IMR-90 (cell line): Measurements from ENCODE around the gene PSPH. TPM values are rescaled to one million over a fixed set of nuclear protein-coding genes. Genes with fewer than 3 reads are reported as not detected.

Source experiments
- ATAC-seq: fragments of 200-7000 bp; cut with Tn5 transposase; 2 replicates; pipeline ENCODE4 v1.9.1; 2020; ENCODE audit warnings: low read depth, mild to moderate bottlenecking, moderate library complexity
- BruUV-seq: library from RNA; stranded (reverse); fragments of 400-500 nt; replicated peaks from 2 replicates; lab custom pipeline; 2021; lab: Mats Ljungman, UMichigan
- CTCF ChIA-PET: fragments of 300-600 bp; formaldehyde crosslinking; extraction: SDS; loops from one replicate; lab custom pipeline; 2021; ENCODE audit warnings: antibody characterized with exemption; lab: Yijun Ruan, JAX
- POLR2A ChIA-PET: fragments of 300-600 bp; sonication (Branson Sonifier 250); formaldehyde crosslinking; loops from one replicate; lab custom pipeline; 2022; ENCODE audit warnings: antibody characterized with exemption; ENCODE audit not compliant: unreplicated experiment; lab: Charles Lee
- DNase-seq: peaks from one replicate; pipeline ENCODE4 v3.0.0; 2013
- H2AFZ ChIP-seq: replicated peaks from 2 replicates; pipeline ENCODE3; 2013; ENCODE audit warnings: low read length, mild to moderate bottlenecking; ENCODE audit not compliant: poor library complexity
- H2AK5ac ChIP-seq: 2 replicates; pipeline ENCODE4 v1.6.1; 2013; ENCODE audit warnings: low read depth, low read length, inconsistent platforms
- H2AK9ac ChIP-seq: replicated peaks from 2 replicates; pipeline ENCODE3; 2013; ENCODE audit warnings: mild to moderate bottlenecking, low read depth, low read length, moderate library complexity; ENCODE audit not compliant: poor library complexity
- H2BK120ac ChIP-seq: 2 replicates; pipeline ENCODE4 v1.6.1; 2013; ENCODE audit warnings: low read depth, low read length, inconsistent platforms
- H2BK15ac ChIP-seq: 3 replicates; pipeline ENCODE4 v1.6.1; 2013; ENCODE audit warnings: low read depth, low read length, inconsistent platforms
- H2BK20ac ChIP-seq: 2 replicates; pipeline ENCODE4 v1.6.1; 2013; ENCODE audit warnings: low read depth, mild to moderate bottlenecking, inconsistent platforms, low read length, moderate library complexity
- H2BK5ac ChIP-seq: 2 replicates; pipeline ENCODE4 v1.6.1; 2013; ENCODE audit warnings: mild to moderate bottlenecking, low read depth, low read length, inconsistent platforms; ENCODE audit not compliant: poor library complexity, severe bottlenecking
- H3K14ac ChIP-seq: replicated peaks from 2 replicates; pipeline ENCODE4 v1.6.1; 2013; ENCODE audit warnings: low read depth, low read length, inconsistent platforms
- H3K18ac ChIP-seq: 2 replicates; pipeline ENCODE4 v1.6.1; 2013; ENCODE audit warnings: low read depth, low read length, control low read depth
- H3K23ac ChIP-seq: 2 replicates; pipeline ENCODE4 v1.6.1; 2013; ENCODE audit warnings: low read depth, low read length, inconsistent platforms
- H3K27ac ChIP-seq: 2 replicates; pipeline ENCODE4 v1.5.1; 2013; ENCODE audit warnings: mild to moderate bottlenecking, control low read depth, low read length; ENCODE audit not compliant: insufficient read depth
- H3K27me3 ChIP-seq: 2 replicates; pipeline ENCODE4 v1.6.1; 2013; ENCODE audit warnings: low read length; ENCODE audit not compliant: control insufficient read depth, insufficient read depth
- H3K36me3 ChIP-seq: 2 replicates; pipeline ENCODE4 v1.6.1; 2013; ENCODE audit warnings: low read length, mixed read lengths; ENCODE audit not compliant: control insufficient read depth, insufficient read depth
- H3K4ac ChIP-seq: 2 replicates; pipeline ENCODE4 v1.6.1; 2013; ENCODE audit warnings: low read depth, low read length, inconsistent platforms
- H3K4me1 ChIP-seq: 2 replicates; pipeline ENCODE4 v1.6.1; 2013; ENCODE audit warnings: low read length, mixed read lengths; ENCODE audit not compliant: control insufficient read depth, insufficient read depth
- H3K4me2 ChIP-seq: 2 replicates; pipeline ENCODE4 v1.6.1; 2013; ENCODE audit warnings: low read depth, mild to moderate bottlenecking, control low read depth, low read length, moderate library complexity
- H3K4me3 ChIP-seq: 2 replicates; pipeline ENCODE4 v1.5.1; 2013; ENCODE audit warnings: low read depth, mild to moderate bottlenecking, control low read depth, low read length, moderate library complexity; ENCODE audit not compliant: insufficient read depth
- H3K56ac ChIP-seq: 2 replicates; pipeline ENCODE4 v1.6.1; 2013; ENCODE audit warnings: low read length, inconsistent platforms; ENCODE audit not compliant: insufficient read depth; ENCODE audit errors: extremely low read depth
- H3K79me1 ChIP-seq, 2 experiments: 2 replicates each; pipeline ENCODE4 v1.6.1; 2013; ENCODE audit warnings: low read length in 2 of 2, inconsistent platforms in 1 of 2, low read depth in 1 of 2
- H3K9ac ChIP-seq: 2 replicates; pipeline ENCODE4 v1.6.1; 2013; ENCODE audit warnings: low read depth, low read length, control low read depth
- H3K9me1 ChIP-seq: 2 replicates; pipeline ENCODE4 v1.6.1; 2013; ENCODE audit warnings: low read length, inconsistent platforms; ENCODE audit not compliant: insufficient read depth
- H3K9me3 ChIP-seq: 2 replicates; pipeline ENCODE4 v1.6.1; 2013; ENCODE audit warnings: low read length; ENCODE audit not compliant: control insufficient read depth, insufficient read depth
- H4K20me1 ChIP-seq: 2 replicates; pipeline ENCODE4 v1.6.1; 2013; ENCODE audit warnings: low read length, inconsistent platforms; ENCODE audit not compliant: insufficient read depth
- H4K5ac ChIP-seq: 2 replicates; pipeline ENCODE4 v1.6.1; 2013; ENCODE audit warnings: mild to moderate bottlenecking, low read depth, low read length, control low read depth
- H4K8ac ChIP-seq, 2 experiments: 2 replicates each; pipeline ENCODE4 v1.6.1; 2013; ENCODE audit warnings: low read depth in 2 of 2, low read length in 2 of 2, control low read depth in 1 of 2, inconsistent platforms in 1 of 2
- H4K91ac ChIP-seq: 2 replicates; pipeline ENCODE4 v1.6.1; 2013; ENCODE audit warnings: low read depth, low read length, inconsistent platforms; ENCODE audit not compliant: insufficient read depth
- BHLHE40 ChIP-seq: fragments of 150-350 bp; IDR thresholded peaks from 2 replicates; pipeline ENCODE4 v1.6.1; 2016; ENCODE audit warnings: mild to moderate bottlenecking, low read depth, low read length
- CEBPB ChIP-seq: IDR thresholded peaks from 2 replicates; pipeline ENCODE4 v1.6.1; 2012; ENCODE audit warnings: low read depth, low read length, improper control_type of control experiment
- CHD1 ChIP-seq: IDR thresholded peaks from 2 replicates; pipeline ENCODE4 v1.6.1; 2012; ENCODE audit warnings: low read depth, low read length, improper control_type of control experiment
- ELK1 ChIP-seq: fragments of 150-350 bp; IDR thresholded peaks from 2 replicates; pipeline ENCODE4 v1.6.1; 2016; ENCODE audit warnings: low read depth, mild to moderate bottlenecking, low read length, moderate library complexity, borderline replicate concordance
- FOS ChIP-seq: fragments of 150-350 bp; IDR thresholded peaks from 2 replicates; pipeline ENCODE4 v1.6.1; 2016; ENCODE audit warnings: low read depth, low read length
- MAFK ChIP-seq: IDR thresholded peaks from 2 replicates; pipeline ENCODE4 v1.6.1; 2012; ENCODE audit warnings: low read depth, low read length, improper control_type of control experiment
- MAZ ChIP-seq: IDR thresholded peaks from 2 replicates; pipeline ENCODE4 v1.6.1; 2012; ENCODE audit warnings: low read depth, mild to moderate bottlenecking, low read length, improper control_type of control experiment, moderate library complexity, borderline replicate concordance
- MXI1 ChIP-seq: IDR thresholded peaks from 2 replicates; pipeline ENCODE4 v1.6.1; 2012; ENCODE audit warnings: low read depth, mild to moderate bottlenecking, low read length, moderate library complexity, borderline replicate concordance
- NFE2L2 ChIP-seq: fragments of 150-350 bp; IDR thresholded peaks from 2 replicates; pipeline ENCODE4 v1.6.1; 2016; ENCODE audit warnings: low read depth, mild to moderate bottlenecking, low read length
- POLR2A ChIP-seq: IDR thresholded peaks from 2 replicates; pipeline ENCODE4 v1.6.1; 2012; ENCODE audit warnings: mild to moderate bottlenecking, low read depth, low read length
- RAD21 ChIP-seq: IDR thresholded peaks from 2 replicates; pipeline ENCODE4 v1.6.1; 2012; ENCODE audit warnings: low read length, improper control_type of control experiment
- RCOR1 ChIP-seq: IDR thresholded peaks from 2 replicates; pipeline ENCODE4 v1.6.1; 2012; ENCODE audit warnings: mild to moderate bottlenecking, low read length, improper control_type of control experiment; ENCODE audit not compliant: insufficient replicate concordance
- RFX5 ChIP-seq: IDR thresholded peaks from 2 replicates; pipeline ENCODE4 v1.8.0; 2012; ENCODE audit warnings: low read depth, mild to moderate bottlenecking, low read length, moderate library complexity
- SMC3 ChIP-seq: fragments of 150-350 bp; IDR thresholded peaks from 2 replicates; pipeline ENCODE4 v1.6.1; 2016; ENCODE audit warnings: low read depth, mild to moderate bottlenecking, antibody characterized with exemption, low read length, moderate library complexity
- WGBS, 2 experiments: methylation state at CpG; one replicate each; pipeline versions ENCODE4 v1.1.5 to v1.1.7; 2013; ENCODE audit warnings: missing lambda C conversion rate in 2 of 2; ENCODE audit not compliant: insufficient read length in 1 of 2; ENCODE audit errors: extremely low coverage in 2 of 2; 5-methylcytosine and 5-hydroxymethylcytosine counted together
- dilution Hi-C: fragments of 300-500 bp; cut with HindIII; formaldehyde crosslinking; loops from one replicate; pipeline ENCODE4 v1.14.3; 2018; ENCODE audit warnings: low sequenced_read_pairs; ENCODE audit not compliant: unreplicated experiment
- in situ Hi-C: fragments of 300-500 bp; cut with MboI; formaldehyde crosslinking; loops from 3 replicates; pipeline ENCODE4 v1.14.3; 2019; ENCODE audit warnings: low sequenced_read_pairs, inconsistent platforms, mixed read lengths
- intact Hi-C: fragments of 100-400 bp; cut with micrococcal nuclease; formaldehyde crosslinking; loops from 2 replicates; pipeline ENCODE4 v1.10.0; 2022
- polyA plus RNA-seq, 3 experiments: library from polyadenylated mRNA; depleted of rRNA; stranded (reverse); fragments of >200 nt; gene quantifications; 2 replicates each; pipeline ENCODE4 v1.2.3, GENCODE V29; 2012; ENCODE audit warnings: low replicate concordance in 1 of 3
- total RNA-seq: library from RNA; depleted of rRNA; stranded (reverse); fragments of >200 nt; gene quantifications from 2 replicates; pipeline ENCODE4 v1.2.3, GENCODE V29; 2012
- TF ChIP-seq, protein P1 (sequence below): conservative IDR thresholded peaks from 2 replicates; pipeline ENCODE4 v1.5.1; 2012; ENCODE audit warnings: mild to moderate bottlenecking, low read depth, low read length, improper control_type of control experiment
- TF ChIP-seq, protein P2 (sequence below): fragments of 150-350 bp; IDR thresholded peaks from 2 replicates; pipeline ENCODE4 v1.6.1; 2017; ENCODE audit warnings: mild to moderate bottlenecking, antibody characterized with exemption, low read length, low read depth

Gene PSPH
- total and polyA plus RNA-seq, 2 of the 4 experiments (the other 2 are of a cell fraction): 31.8 to 48.4 TPM

DNA sequence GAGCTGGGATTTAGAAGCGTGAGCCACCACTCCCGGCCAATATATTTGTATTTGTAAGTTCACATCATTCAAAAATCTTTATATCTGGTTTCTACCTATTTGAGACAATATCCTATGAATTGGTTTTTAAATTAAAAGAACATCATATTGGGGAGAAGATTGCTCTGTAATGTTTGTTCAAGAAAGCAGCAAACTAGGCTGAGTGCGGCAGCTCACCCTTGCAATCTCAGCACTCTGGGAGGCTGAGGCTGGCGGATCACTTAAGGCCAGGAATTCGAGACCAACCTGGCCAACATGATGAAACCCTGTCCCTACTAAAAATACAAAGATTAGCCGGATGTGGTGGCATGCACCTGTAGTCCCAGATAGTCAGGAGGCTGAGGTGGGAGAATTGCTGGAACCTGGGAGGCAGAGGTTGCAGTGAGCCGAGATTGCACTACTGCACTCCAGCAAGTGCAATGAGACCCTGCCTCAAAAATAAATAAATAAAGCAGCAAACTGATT lies 77.4 kb downstream of the PSPH start:
- ATAC-seq (no peak), DNase-seq (no peak)
- no peak overlapping the region for H2AFZ ChIP-seq
- peaks cover 10% of the 10 kb centered on the region for H3K36me3 ChIP-seq
- ChIA-PET POLR2A (no interaction called here), CTCF (no interaction called here)
- TF ChIP-seq ELK1 (no peak), POLR2A (no peak), RFX5 (no peak), NFE2L2 (no peak), RAD21 (no peak), BHLHE40 (no peak), FOS (no peak), CHD1 (no peak), MAZ (no peak), MAFK (no peak), RCOR1 (no peak), SMC3 (no peak), MXI1 (no peak), CEBPB (no peak)
- TF ChIP-seq, protein P1, sequence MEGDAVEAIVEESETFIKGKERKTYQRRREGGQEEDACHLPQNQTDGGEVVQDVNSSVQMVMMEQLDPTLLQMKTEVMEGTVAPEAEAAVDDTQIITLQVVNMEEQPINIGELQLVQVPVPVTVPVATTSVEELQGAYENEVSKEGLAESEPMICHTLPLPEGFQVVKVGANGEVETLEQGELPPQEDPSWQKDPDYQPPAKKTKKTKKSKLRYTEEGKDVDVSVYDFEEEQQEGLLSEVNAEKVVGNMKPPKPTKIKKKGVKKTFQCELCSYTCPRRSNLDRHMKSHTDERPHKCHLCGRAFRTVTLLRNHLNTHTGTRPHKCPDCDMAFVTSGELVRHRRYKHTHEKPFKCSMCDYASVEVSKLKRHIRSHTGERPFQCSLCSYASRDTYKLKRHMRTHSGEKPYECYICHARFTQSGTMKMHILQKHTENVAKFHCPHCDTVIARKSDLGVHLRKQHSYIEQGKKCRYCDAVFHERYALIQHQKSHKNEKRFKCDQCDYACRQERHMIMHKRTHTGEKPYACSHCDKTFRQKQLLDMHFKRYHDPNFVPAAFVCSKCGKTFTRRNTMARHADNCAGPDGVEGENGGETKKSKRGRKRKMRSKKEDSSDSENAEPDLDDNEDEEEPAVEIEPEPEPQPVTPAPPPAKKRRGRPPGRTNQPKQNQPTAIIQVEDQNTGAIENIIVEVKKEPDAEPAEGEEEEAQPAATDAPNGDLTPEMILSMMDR: no peak
- TF ChIP-seq, protein P2, sequence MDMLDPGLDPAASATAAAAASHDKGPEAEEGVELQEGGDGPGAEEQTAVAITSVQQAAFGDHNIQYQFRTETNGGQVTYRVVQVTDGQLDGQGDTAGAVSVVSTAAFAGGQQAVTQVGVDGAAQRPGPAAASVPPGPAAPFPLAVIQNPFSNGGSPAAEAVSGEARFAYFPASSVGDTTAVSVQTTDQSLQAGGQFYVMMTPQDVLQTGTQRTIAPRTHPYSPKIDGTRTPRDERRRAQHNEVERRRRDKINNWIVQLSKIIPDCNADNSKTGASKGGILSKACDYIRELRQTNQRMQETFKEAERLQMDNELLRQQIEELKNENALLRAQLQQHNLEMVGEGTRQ: no peak
- H2BK15ac ChIP-seq: no peak overlapping the region
- no peak overlapping the region for H2BK20ac ChIP-seq
- no TSS peak for BruUV-seq
- no peak overlapping the region for H3K4me2 ChIP-seq
- no peak overlapping the region for H3K27ac ChIP-seq
- no CpG with 5 or more reads among the region's 7 CpGs for WGBS, 2 experiments
- H3K79me1 ChIP-seq: peaks cover 34 to 49% of the 10 kb centered on the region in 2 experiments
- no peak overlapping the region for H4K91ac ChIP-seq
- H3K9me1 ChIP-seq: peaks cover 8% of the 10 kb centered on the region; the same call in 1 of the 2 replicates
- H4K20me1 ChIP-seq: peaks cover 23% of the 10 kb centered on the region
- no peak overlapping the region for H3K9ac ChIP-seq
- H2BK120ac ChIP-seq: no peak overlapping the region
- no peak overlapping the region for H3K4me3 ChIP-seq
- no peak overlapping the region for H2BK5ac ChIP-seq
- dilution Hi-C loops (no loop called here), intact Hi-C loops (no loop called here), in situ Hi-C loops (loop anchor here (25.0 kb wide), 2 partner anchors 536 to 686 kb away; no protein-coding TSS in a partner anchor)
- no peak overlapping the region for H3K18ac ChIP-seq
- no peaks in the 10 kb centered on the region for H3K27me3 ChIP-seq
- H3K9me3 ChIP-seq: no peaks in the 10 kb centered on the region
- H3K14ac ChIP-seq: no peak overlapping the region
- H4K8ac ChIP-seq: no peak overlapping the region
- H2AK9ac ChIP-seq: no peak overlapping the region
- H3K23ac ChIP-seq: no peak overlapping the region
- no peak overlapping the region for H3K56ac ChIP-seq
- no peak overlapping the region for H3K4ac ChIP-seq
- H2AK5ac ChIP-seq: no peak overlapping the region
- H3K4me1 ChIP-seq: peaks cover 2% of the 10 kb centered on the region; the same call in 1 of the 2 replicates
- H4K5ac ChIP-seq: no peak overlapping the region
